GM23248 (cell line): ENCODE data around the gene TP53.

Source experiments
- EZH2 ChIP-seq: fragments of 200-600 bp; sonication (generic); IDR thresholded peaks from 2 replicates; pipeline ENCODE4 v1.6.1; 2018; ENCODE audit warnings: antibody characterized with exemption, mild to moderate bottlenecking; ENCODE audit not compliant: insufficient read depth, poor library complexity, severe bottlenecking
- EZH2phosphoT487 ChIP-seq: fragments of 200-600 bp; sonication (generic); IDR thresholded peaks from 2 replicates; pipeline ENCODE4 v1.6.1; 2018; ENCODE audit warnings: antibody characterized with exemption, moderate library complexity, mild to moderate bottlenecking, low read depth; ENCODE audit not compliant: insufficient read depth

GRCh38 chr17:7687072-7687907 lies at the start of gene TP53:
- TF ChIP-seq EZH2phosphoT487, result no peak
- TF ChIP-seq EZH2, result no peak
